Right lobe of liver (tissue), 6 donors: Measurements from ENCODE around the gene SOD3. TPM values are rescaled to one million over a fixed set of nuclear protein-coding genes. Genes with fewer than 3 reads are reported as not detected.

Experiments used
- ATAC-seq, 4 donors: fragments of 200-7000 bp; cut with Tn5 transposase; one replicate each; pipeline ENCODE4 v1.9.1; 2020; ENCODE audit warnings: mild to moderate bottlenecking in 4 of 4, moderate library complexity in 4 of 4
- DNase-seq, 3 donors: peaks; one replicate each; pipeline ENCODE4 v3.0.0-alpha.2; 2020
- H3K27ac ChIP-seq, 3 donors: fragments of 200-600 bp; one replicate each; pipeline ENCODE4 v1.8.0; 2022
- H3K27me3 ChIP-seq, 2 donors: fragments of 200-600 bp; one replicate each; pipeline ENCODE4 v1.8.0; 2022
- H3K36me3 ChIP-seq, 4 donors: fragments of 200-600 bp; sonication (generic) in 1 of 4; one replicate each; pipeline versions ENCODE4 v1.5.1 to v1.8.0; 2017 to 2022; ENCODE audit warnings: control low read depth in 1 of 4
- H3K4me1 ChIP-seq, 4 donors: fragments of 200-600 bp; sonication (generic) in 1 of 4; one replicate each; pipeline versions ENCODE4 v1.5.1 to v1.8.0; 2017 to 2022; ENCODE audit warnings: control low read depth in 1 of 4
- H3K4me3 ChIP-seq, 3 donors: fragments of 200-600 bp; one replicate each; pipeline ENCODE4 v1.8.0; 2022
- H3K9me3 ChIP-seq, 4 donors: fragments of 200-600 bp; sonication (generic) in 1 of 4; one replicate each; pipeline versions ENCODE4 v1.5.1 to v1.8.0; 2017 to 2022; ENCODE audit warnings: control low read depth in 1 of 4
- CTCF ChIP-seq, 4 donors: fragments of 200-600 bp in 3 of 4; fragments of 450-650 bp in 1 of 4; IDR thresholded peaks; one replicate each; pipeline versions ENCODE4 v1.5.1 to v1.8.0; 2016 to 2022; ENCODE audit warnings: antibody characterized with exemption in 4 of 4, mild to moderate bottlenecking in 2 of 4
- POLR2A ChIP-seq: fragments of 450-650 bp; IDR thresholded peaks from one replicate; pipeline ENCODE4 v1.6.1; 2017; ENCODE audit warnings: antibody characterized with exemption, mild to moderate bottlenecking
- WGBS: methylation state at CpG from one replicate; pipeline ENCODE4 v1.1.6; 2018; ENCODE audit warnings: low coverage, low lambda C conversion rate; ENCODE audit not compliant: insufficient coverage; ENCODE audit errors: missing lambda C conversion rate; 5-methylcytosine and 5-hydroxymethylcytosine counted together
- intact Hi-C, 2 donors: fragments of 100-400 bp; cut with DNase I; formaldehyde crosslinking; loops; one replicate each; pipeline versions ENCODE4 v1.11.2 to v1.14.1; 2022
- total RNA-seq, 6 experiments: library from RNA; depleted of rRNA in 2 of 6; stranded (reverse); fragments of >200 nt in 2 of 6; fragmentation: NEBNext Ultra II Directional in 3 of 6; extraction: Animal tissue kit (Norgen Biotek cat#: 25700) in 3 of 6; gene quantifications; one replicate each; pipeline versions ENCODE4 v1.1.0 to v1.2.4, GENCODE V29; 2016 to 2023
- donor health status: DM: no; HTN: yes; CAD: no.
- donor health status: DM: no; HTN: no; CAD: no.
- donor health status: DM: no; HTN: no; CAD: no.
- donor health status: DM: no; HTN: yes; CAD: no.
- donor health status: DM: no; HTN: yes; CAD: no.

SOD3 gene
- total RNA-seq, 6 experiments from 2014 or later: 1.5 to 7.9 (median 3.6) TPM

GRCh38 chr4:24805566-24805965 is 10.2 kb downstream of the SOD3 start:
- DNase-seq (no peak), ATAC-seq (no peak)
- H3K4me3 ChIP-seq: no peak overlapping the region
- no peak overlapping the region for H3K27ac ChIP-seq
- H3K9me3 ChIP-seq: no peaks in the 10 kb centered on the region
- intact Hi-C loops: no loop called here
- H3K36me3 ChIP-seq: no peaks in the 10 kb centered on the region
- H3K4me1 ChIP-seq: peaks cover 0 to 4% (median 0%) of the 10 kb centered on the region in 4 donors
- H3K27me3 ChIP-seq: no peaks in the 10 kb centered on the region
- 56% methylated on average over 4 of the region's 6 CpGs for WGBS
- no peak for TF ChIP-seq CTCF (IDR thresholded peaks at IDR 0.05)
- no peak for TF ChIP-seq POLR2A

- Histone ChIP-seq H3K27me3 (no peaks in the 10 kb centered on the region), H3K4me1 (no peaks in the 10 kb centered on the region), H3K9me3 (no peaks in the 10 kb centered on the region), H3K36me3 (no peaks in the 10 kb centered on the region), H3K27ac (no peak overlapping the region), H3K4me3 (no peak overlapping the region)
- no peak for TF ChIP-seq POLR2A
- no peak for TF ChIP-seq CTCF (IDR thresholded peaks at IDR 0.05)
- no peak for DNase-seq
- no peak for ATAC-seq
- intact Hi-C loops: no loop called here
- WGBS: 87% methylated on average over 9 of the region's 11 CpGs
These were observed 11.0 kb downstream of the SOD3 start for GRCh38 chr4:24806206-24806990.

GRCh38 chr4:24807611-24808010 is 12.2 kb downstream of the SOD3 start:
- TF ChIP-seq CTCF (IDR thresholded peaks at IDR 0.05) (no peak), POLR2A (no peak)
- H3K27ac ChIP-seq: no peak overlapping the region
- H3K4me1 ChIP-seq: no peaks in the 10 kb centered on the region
- intact Hi-C loops: no loop called here
- no peaks in the 10 kb centered on the region for H3K9me3 ChIP-seq
- DNase-seq (no peak), ATAC-seq (no peak)
- H3K36me3 ChIP-seq: no peaks in the 10 kb centered on the region
- H3K27me3 ChIP-seq: no peaks in the 10 kb centered on the region
- H3K4me3 ChIP-seq: no peak overlapping the region
- 70% methylated on average over 2 of the region's 5 CpGs for WGBS

GRCh38 chr4:24808261-24808660 is 12.9 kb downstream of the SOD3 start:
- ATAC-seq: no peak
- Histone ChIP-seq H3K36me3 (no peaks in the 10 kb centered on the region), H3K27me3 (no peaks in the 10 kb centered on the region), H3K27ac (no peak overlapping the region), H3K9me3 (no peaks in the 10 kb centered on the region), H3K4me3 (no peak overlapping the region), H3K4me1 (no peaks in the 10 kb centered on the region)
- intact Hi-C loops: no loop called here
- WGBS: 78% methylated on average over 13 of the region's 14 CpGs
- DNase-seq: no peak
- TF ChIP-seq POLR2A (no peak), CTCF (IDR thresholded peaks at IDR 0.05) (no peak)
